GM23338 (cell line): ENCODE measurements around the gene LSM12. TPM values are rescaled to one million over a fixed set of nuclear protein-coding genes. Genes with fewer than 3 reads are reported as not detected.

Experiments
- ATAC-seq: fragments of 200-7000 bp; cut with Tn5 transposase; 3 replicates; pipeline ENCODE4 v1.9.1; 2020
- DNase-seq: peaks from one replicate; pipeline ENCODE4 v3.0.0-alpha.2; 2015; ENCODE audit warnings: low spot score
- H2AFZ ChIP-seq: fragments of 200-600 bp; sonication (generic); 2 replicates; pipeline ENCODE4 v1.8.0; 2016; ENCODE audit warnings: antibody characterized with exemption, mild to moderate bottlenecking, moderate library complexity
- H3F3A ChIP-seq: fragments of 200-600 bp; sonication (generic); replicated peaks from 2 replicates; pipeline ENCODE4 v1.8.0; 2017; ENCODE audit warnings: antibody characterized with exemption, mixed run types, low read depth
- H3K27ac ChIP-seq: fragments of 200-600 bp; sonication (generic); 2 replicates; pipeline ENCODE4 v1.6.1; 2016; ENCODE audit warnings: low read depth
- H3K27me3 ChIP-seq: fragments of 200-600 bp; sonication (generic); 2 replicates; pipeline ENCODE4 v1.8.0; 2016; ENCODE audit warnings: mild to moderate bottlenecking, mixed run types, moderate library complexity; ENCODE audit not compliant: insufficient read depth
- H3K36me3 ChIP-seq: fragments of 200-600 bp; sonication (generic); 2 replicates; pipeline ENCODE4 v1.8.0; 2016; ENCODE audit warnings: mild to moderate bottlenecking; ENCODE audit not compliant: insufficient read depth
- H3K4me1 ChIP-seq: fragments of 200-600 bp; sonication (generic); 2 replicates; pipeline ENCODE4 v1.8.0; 2016; ENCODE audit warnings: mild to moderate bottlenecking, moderate library complexity; ENCODE audit not compliant: insufficient read depth
- H3K4me2 ChIP-seq: fragments of 200-600 bp; sonication (generic); 2 replicates; pipeline ENCODE4 v1.7.1; 2017; ENCODE audit warnings: mixed run types
- H3K4me3 ChIP-seq: fragments of 200-600 bp; sonication (generic); 2 replicates; pipeline ENCODE4 v1.6.1; 2016; ENCODE audit warnings: mixed run types
- H3K79me2 ChIP-seq: fragments of 200-600 bp; sonication (generic); replicated peaks from 2 replicates; pipeline ENCODE4 v1.8.0; 2017; ENCODE audit warnings: mild to moderate bottlenecking; ENCODE audit not compliant: insufficient read depth
- H3K9me2 ChIP-seq: fragments of 200-600 bp; sonication (generic); 2 replicates; pipeline ENCODE4 v1.8.0; 2017; ENCODE audit not compliant: insufficient read depth
- H4K20me1 ChIP-seq: fragments of 200-600 bp; sonication (generic); replicated peaks from 2 replicates; pipeline ENCODE4 v1.8.0; 2017; ENCODE audit warnings: mild to moderate bottlenecking; ENCODE audit not compliant: insufficient read depth
- H3K27ac Mint-ChIP-seq: 2 replicates; pipeline ENCODE4 v1.8.0; 2020; ENCODE audit warnings: inconsistent platforms, mild to moderate bottlenecking, moderate library complexity, mixed read lengths
- H3K27me3 Mint-ChIP-seq: 3 replicates; pipeline ENCODE4 v1.8.0; 2022; ENCODE audit warnings: low read depth, mild to moderate bottlenecking, moderate library complexity, mixed read lengths, inconsistent platforms; ENCODE audit not compliant: insufficient read depth, poor library complexity
- H3K36me3 Mint-ChIP-seq: 3 replicates; pipeline ENCODE4 v1.8.0; 2021; ENCODE audit warnings: low read depth, mild to moderate bottlenecking, inconsistent platforms, moderate library complexity, mixed read lengths
- H3K4me1 Mint-ChIP-seq: 3 replicates; pipeline ENCODE4 v1.8.0; 2020; ENCODE audit warnings: mild to moderate bottlenecking, inconsistent platforms, mixed read lengths
- H3K4me3 Mint-ChIP-seq: 3 replicates; pipeline ENCODE4 v1.8.0; 2021; ENCODE audit warnings: moderate library complexity, mild to moderate bottlenecking, inconsistent platforms, mixed read lengths
- H3K9me3 Mint-ChIP-seq: 3 replicates; pipeline ENCODE4 v1.8.0; 2020; ENCODE audit warnings: moderate library complexity, mild to moderate bottlenecking, inconsistent platforms, mixed read lengths
- CREB1 ChIP-seq: fragments of 250-450 bp; sonication (Bioruptor Pico); IDR thresholded peaks from 2 replicates; pipeline ENCODE4 v1.5.0; 2020; ENCODE audit warnings: low read depth, mild to moderate bottlenecking, moderate library complexity
- EZH2 ChIP-seq: fragments of 200-600 bp; sonication (generic); IDR thresholded peaks from one replicate; pipeline ENCODE4 v1.8.0; 2017; ENCODE audit warnings: antibody characterized with exemption, mild to moderate bottlenecking, low read depth; ENCODE audit not compliant: unreplicated experiment
- EZH2phosphoT487 ChIP-seq: fragments of 200-600 bp; sonication (generic); IDR thresholded peaks from one replicate; pipeline ENCODE4 v1.8.1; 2018; ENCODE audit warnings: antibody characterized with exemption; ENCODE audit not compliant: unreplicated experiment
- JUNB ChIP-seq: IDR thresholded peaks from one replicate; pipeline ENCODE4 v1.6.1; 2016; ENCODE audit warnings: antibody characterized with exemption; ENCODE audit not compliant: unreplicated experiment
- NANOG ChIP-seq: IDR thresholded peaks from 2 replicates; pipeline ENCODE4 v1.6.1; 2016; ENCODE audit warnings: antibody characterized with exemption, borderline replicate concordance
- POLR2AphosphoS5 ChIP-seq: IDR thresholded peaks from 2 replicates; pipeline ENCODE4 v1.6.1; 2016; ENCODE audit warnings: antibody characterized with exemption, low read depth
- STAT1 ChIP-seq: IDR thresholded peaks from one replicate; pipeline ENCODE4 v1.6.1; 2016; ENCODE audit warnings: antibody characterized with exemption; ENCODE audit not compliant: unreplicated experiment
- ZNF114 ChIP-seq: fragments of 250-450 bp; sonication (Bioruptor Pico); IDR thresholded peaks from 2 replicates; pipeline ENCODE4 v1.5.0; 2020; ENCODE audit warnings: mild to moderate bottlenecking, moderate library complexity
- ZNF331 ChIP-seq: fragments of 250-450 bp; sonication (Bioruptor Pico); IDR thresholded peaks from 2 replicates; pipeline ENCODE4 v1.5.0; 2020; ENCODE audit warnings: low read depth, mild to moderate bottlenecking, moderate library complexity
- polyA plus RNA-seq: library from polyadenylated mRNA; unstranded; fragments of >200 nt; fragmentation: Nextera tagmentation; extraction: Ambion mirVana; gene quantifications from 2 replicates; pipeline ENCODE4 v1.2.1, GENCODE V29; 2016
- total RNA-seq: library from RNA; depleted of rRNA; stranded (reverse); fragments of >200 nt; shearing (Covaris generic); gene quantifications from 2 replicates; pipeline ENCODE4 v1.2.3, GENCODE V29; 2014
- TF ChIP-seq, protein P1 (sequence below), 2 experiments: fragments of 200-600 bp in 1 of 2; sonication (generic) in 1 of 2; conservative IDR thresholded peaks; 2 replicates each; pipeline versions ENCODE4 v1.5.1 to v1.6.1; 2016 to 2017; ENCODE audit warnings: antibody characterized with exemption in 2 of 2, low read depth in 2 of 2, mild to moderate bottlenecking in 2 of 2, moderate library complexity in 1 of 2
- TF ChIP-seq, protein P2 (sequence below): fragments of 250-450 bp; sonication (Bioruptor Pico); IDR thresholded peaks from 2 replicates; pipeline ENCODE4 v1.5.0; 2020; ENCODE audit warnings: mild to moderate bottlenecking, moderate library complexity
- TF ChIP-seq, protein P3 (sequence below): IDR thresholded peaks from 2 replicates; pipeline ENCODE4 v1.6.1; 2016; ENCODE audit warnings: antibody characterized with exemption

LSM12 gene
- total and polyA plus RNA-seq, 2 experiments from 2014 or later: 72.7 to 241 TPM

DNA sequence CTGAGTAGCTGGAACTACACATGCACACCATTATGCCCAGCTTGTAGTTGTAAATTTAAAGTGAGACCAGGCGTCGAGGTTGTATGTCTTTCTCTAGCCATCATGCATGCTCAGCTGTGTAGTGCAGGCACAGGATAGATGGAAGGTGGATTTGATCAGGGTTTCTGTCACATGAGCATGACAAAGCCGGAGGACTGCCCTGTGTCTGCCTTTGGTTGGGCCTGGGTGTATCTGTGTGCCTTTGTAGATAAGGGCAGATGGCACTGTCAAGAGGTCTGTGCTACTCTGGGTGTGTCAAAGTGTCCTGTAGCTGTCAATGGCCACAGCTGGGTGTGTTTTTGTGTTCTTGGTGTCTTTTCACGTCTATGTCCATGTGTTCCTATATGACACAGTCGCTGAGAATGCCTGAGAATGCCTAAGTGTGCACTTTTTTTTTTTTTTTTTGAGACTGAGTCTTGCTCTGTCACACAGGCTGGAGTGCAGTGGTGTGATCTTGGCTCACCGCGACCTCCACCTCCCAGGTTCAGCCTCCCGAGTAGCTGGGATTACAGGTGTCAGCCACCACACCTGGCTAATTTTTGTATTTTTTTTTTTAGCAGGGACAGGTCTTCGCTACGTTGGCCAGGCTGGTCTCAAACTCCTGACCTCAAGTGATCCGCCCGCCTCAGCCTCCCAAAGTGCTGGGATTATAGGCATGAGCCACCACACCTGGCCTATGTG, 66.2 kb downstream of the LSM12 start (continued):
- TF ChIP-seq, protein P1, sequence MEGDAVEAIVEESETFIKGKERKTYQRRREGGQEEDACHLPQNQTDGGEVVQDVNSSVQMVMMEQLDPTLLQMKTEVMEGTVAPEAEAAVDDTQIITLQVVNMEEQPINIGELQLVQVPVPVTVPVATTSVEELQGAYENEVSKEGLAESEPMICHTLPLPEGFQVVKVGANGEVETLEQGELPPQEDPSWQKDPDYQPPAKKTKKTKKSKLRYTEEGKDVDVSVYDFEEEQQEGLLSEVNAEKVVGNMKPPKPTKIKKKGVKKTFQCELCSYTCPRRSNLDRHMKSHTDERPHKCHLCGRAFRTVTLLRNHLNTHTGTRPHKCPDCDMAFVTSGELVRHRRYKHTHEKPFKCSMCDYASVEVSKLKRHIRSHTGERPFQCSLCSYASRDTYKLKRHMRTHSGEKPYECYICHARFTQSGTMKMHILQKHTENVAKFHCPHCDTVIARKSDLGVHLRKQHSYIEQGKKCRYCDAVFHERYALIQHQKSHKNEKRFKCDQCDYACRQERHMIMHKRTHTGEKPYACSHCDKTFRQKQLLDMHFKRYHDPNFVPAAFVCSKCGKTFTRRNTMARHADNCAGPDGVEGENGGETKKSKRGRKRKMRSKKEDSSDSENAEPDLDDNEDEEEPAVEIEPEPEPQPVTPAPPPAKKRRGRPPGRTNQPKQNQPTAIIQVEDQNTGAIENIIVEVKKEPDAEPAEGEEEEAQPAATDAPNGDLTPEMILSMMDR (conservative IDR thresholded peaks at IDR 0.05; ENCODE audit: low read depth in 2 of 2): no peak
- TF ChIP-seq ZNF114 (CRISPR knock-in tag): no peak

DNA sequence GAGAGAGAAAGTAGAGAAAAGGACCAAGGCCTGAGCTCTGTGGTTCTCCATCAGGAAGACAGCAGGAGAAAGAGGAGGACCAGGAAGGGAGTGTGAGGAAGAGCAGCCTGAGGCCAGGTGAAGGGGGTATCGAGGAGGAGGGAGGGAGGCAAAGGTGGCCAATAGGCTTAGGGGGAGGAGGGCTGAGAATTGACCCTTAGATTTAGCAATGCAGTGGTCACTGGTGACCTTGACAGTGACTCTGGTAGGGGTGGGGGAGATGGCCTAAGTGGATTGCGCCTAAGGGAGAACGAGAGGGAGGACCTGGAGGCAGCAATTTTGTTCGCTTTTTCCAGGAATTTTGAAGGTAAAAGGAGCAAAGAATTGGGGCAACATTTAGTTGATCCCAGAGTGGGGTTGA, 67.4 kb downstream of the LSM12 start:
- Histone ChIP-seq H3K27ac (no peak overlapping the region), H3F3A (no peaks in the 10 kb centered on the region), H4K20me1 (no peaks in the 10 kb centered on the region), H3K27me3 (peaks cover 22% of the 10 kb centered on the region), H3K4me2 (no peak overlapping the region), H3K9me2 (no peaks in the 10 kb centered on the region), H3K79me2 (no peaks in the 10 kb centered on the region), H3K4me1 (peaks cover 3% of the 10 kb centered on the region), H3K36me3 (no peaks in the 10 kb centered on the region), H3K4me3 (no peak overlapping the region), H2AFZ (no peak overlapping the region)
- ATAC-seq (no peak), DNase-seq (no peak)
- Mint-ChIP-seq H3K27me3 (peaks cover 16% of the 10 kb centered on the region), H3K27ac (no peak overlapping the region), H3K9me3 (no peaks in the 10 kb centered on the region), H3K4me1 (peaks cover 3% of the 10 kb centered on the region), H3K36me3 (no peaks in the 10 kb centered on the region), H3K4me3 (no peak overlapping the region)
- TF ChIP-seq JUNB: no peak
- TF ChIP-seq, protein P1 (conservative IDR thresholded peaks at IDR 0.05; ENCODE audit: low read depth in 2 of 2): no peak
- TF ChIP-seq STAT1: no peak
- TF ChIP-seq ZNF331 (CRISPR knock-in tag): no peak
- TF ChIP-seq ZNF114 (CRISPR knock-in tag): no peak
- TF ChIP-seq POLR2AphosphoS5: no peak
- TF ChIP-seq CREB1 (CRISPR knock-in tag): no peak
- TF ChIP-seq EZH2: no peak
- TF ChIP-seq, protein P2, sequence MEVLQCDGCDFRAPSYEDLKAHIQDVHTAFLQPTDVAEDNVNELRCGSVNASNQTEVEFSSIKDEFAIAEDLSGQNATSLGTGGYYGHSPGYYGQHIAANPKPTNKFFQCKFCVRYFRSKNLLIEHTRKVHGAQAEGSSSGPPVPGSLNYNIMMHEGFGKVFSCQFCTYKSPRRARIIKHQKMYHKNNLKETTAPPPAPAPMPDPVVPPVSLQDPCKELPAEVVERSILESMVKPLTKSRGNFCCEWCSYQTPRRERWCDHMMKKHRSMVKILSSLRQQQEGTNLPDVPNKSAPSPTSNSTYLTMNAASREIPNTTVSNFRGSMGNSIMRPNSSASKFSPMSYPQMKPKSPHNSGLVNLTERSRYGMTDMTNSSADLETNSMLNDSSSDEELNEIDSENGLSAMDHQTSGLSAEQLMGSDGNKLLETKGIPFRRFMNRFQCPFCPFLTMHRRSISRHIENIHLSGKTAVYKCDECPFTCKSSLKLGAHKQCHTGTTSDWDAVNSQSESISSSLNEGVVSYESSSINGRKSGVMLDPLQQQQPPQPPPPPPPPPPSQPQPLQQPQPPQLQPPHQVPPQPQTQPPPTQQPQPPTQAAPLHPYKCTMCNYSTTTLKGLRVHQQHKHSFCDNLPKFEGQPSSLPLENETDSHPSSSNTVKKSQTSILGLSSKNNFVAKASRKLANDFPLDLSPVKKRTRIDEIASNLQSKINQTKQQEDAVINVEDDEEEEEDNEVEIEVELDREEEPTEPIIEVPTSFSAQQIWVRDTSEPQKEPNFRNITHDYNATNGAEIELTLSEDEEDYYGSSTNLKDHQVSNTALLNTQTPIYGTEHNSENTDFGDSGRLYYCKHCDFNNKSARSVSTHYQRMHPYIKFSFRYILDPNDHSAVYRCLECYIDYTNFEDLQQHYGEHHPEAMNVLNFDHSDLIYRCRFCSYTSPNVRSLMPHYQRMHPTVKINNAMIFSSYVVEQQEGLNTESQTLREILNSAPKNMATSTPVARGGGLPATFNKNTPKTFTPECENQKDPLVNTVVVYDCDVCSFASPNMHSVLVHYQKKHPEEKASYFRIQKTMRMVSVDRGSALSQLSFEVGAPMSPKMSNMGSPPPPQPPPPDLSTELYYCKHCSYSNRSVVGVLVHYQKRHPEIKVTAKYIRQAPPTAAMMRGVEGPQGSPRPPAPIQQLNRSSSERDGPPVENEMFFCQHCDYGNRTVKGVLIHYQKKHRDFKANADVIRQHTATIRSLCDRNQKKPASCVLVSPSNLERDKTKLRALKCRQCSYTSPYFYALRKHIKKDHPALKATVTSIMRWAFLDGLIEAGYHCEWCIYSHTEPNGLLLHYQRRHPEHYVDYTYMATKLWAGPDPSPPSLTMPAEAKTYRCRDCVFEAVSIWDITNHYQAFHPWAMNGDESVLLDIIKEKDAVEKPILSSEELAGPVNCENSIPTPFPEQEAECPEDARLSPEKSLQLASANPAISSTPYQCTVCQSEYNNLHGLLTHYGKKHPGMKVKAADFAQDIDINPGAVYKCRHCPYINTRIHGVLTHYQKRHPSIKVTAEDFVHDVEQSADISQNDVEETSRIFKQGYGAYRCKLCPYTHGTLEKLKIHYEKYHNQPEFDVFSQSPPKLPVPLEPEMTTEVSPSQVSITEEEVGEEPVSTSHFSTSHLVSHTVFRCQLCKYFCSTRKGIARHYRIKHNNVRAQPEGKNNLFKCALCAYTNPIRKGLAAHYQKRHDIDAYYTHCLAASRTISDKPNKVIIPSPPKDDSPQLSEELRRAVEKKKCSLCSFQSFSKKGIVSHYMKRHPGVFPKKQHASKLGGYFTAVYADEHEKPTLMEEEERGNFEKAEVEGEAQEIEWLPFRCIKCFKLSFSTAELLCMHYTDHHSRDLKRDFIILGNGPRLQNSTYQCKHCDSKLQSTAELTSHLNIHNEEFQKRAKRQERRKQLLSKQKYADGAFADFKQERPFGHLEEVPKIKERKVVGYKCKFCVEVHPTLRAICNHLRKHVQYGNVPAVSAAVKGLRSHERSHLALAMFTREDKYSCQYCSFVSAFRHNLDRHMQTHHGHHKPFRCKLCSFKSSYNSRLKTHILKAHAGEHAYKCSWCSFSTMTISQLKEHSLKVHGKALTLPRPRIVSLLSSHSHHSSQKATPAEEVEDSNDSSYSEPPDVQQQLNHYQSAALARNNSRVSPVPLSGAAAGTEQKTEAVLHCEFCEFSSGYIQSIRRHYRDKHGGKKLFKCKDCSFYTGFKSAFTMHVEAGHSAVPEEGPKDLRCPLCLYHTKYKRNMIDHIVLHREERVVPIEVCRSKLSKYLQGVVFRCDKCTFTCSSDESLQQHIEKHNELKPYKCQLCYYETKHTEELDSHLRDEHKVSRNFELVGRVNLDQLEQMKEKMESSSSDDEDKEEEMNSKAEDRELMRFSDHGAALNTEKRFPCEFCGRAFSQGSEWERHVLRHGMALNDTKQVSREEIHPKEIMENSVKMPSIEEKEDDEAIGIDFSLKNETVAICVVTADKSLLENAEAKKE (CRISPR knock-in tag): no peak
- TF ChIP-seq NANOG: no peak
- no peak for TF ChIP-seq EZH2phosphoT487
- TF ChIP-seq, protein P3, sequence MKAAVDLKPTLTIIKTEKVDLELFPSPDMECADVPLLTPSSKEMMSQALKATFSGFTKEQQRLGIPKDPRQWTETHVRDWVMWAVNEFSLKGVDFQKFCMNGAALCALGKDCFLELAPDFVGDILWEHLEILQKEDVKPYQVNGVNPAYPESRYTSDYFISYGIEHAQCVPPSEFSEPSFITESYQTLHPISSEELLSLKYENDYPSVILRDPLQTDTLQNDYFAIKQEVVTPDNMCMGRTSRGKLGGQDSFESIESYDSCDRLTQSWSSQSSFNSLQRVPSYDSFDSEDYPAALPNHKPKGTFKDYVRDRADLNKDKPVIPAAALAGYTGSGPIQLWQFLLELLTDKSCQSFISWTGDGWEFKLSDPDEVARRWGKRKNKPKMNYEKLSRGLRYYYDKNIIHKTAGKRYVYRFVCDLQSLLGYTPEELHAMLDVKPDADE: no peak
